NT2/D1 (cell line): ENCODE measurements around the gene XIRP2.

Source experiments
- SUZ12 ChIP-seq: IDR thresholded peaks from 2 replicates; pipeline ENCODE4 v1.6.1; 2011; ENCODE audit not compliant: insufficient read length, insufficient read depth; ENCODE audit errors: extremely low read depth
- YY1 ChIP-seq: IDR thresholded peaks from 2 replicates; pipeline ENCODE4 v1.6.1; 2011; ENCODE audit not compliant: insufficient read length, insufficient read depth
- ZNF274 ChIP-seq: IDR thresholded peaks from 2 replicates; pipeline ENCODE4 v1.6.1; 2011; ENCODE audit warnings: mild to moderate bottlenecking, low read depth, low read length

GRCh38 chr2:167110345-167110744, 222.1 kb downstream of the XIRP2 start:
- no peak for TF ChIP-seq YY1
- no peak for TF ChIP-seq ZNF274
- TF ChIP-seq SUZ12: no peak
